Keratinocyte (primary cell): ENCODE data around the gene TNRC18. TPM values are rescaled to one million over a fixed set of nuclear protein-coding genes. Genes with fewer than 3 reads are reported as not detected.

ENCODE experiments used
- DNase-seq: peaks from one replicate; pipeline ENCODE4 v3.0.0-alpha.2; 2011; ENCODE audit warnings: low read depth, missing footprints, low spot score
- FAIRE-seq: peaks from 2 replicates; lab custom pipeline; 2011; peaks lifted over from hg19 to GRCh38; lab: Jason Lieb, UNC
- H2AFZ ChIP-seq: 2 replicates; pipeline ENCODE4 v1.6.0; 2012; ENCODE audit warnings: low read length, control low read depth, inconsistent platforms; ENCODE audit not compliant: control insufficient read depth
- H3K27ac ChIP-seq: 2 replicates; pipeline ENCODE4 v1.5.1; 2011; ENCODE audit warnings: low read length; ENCODE audit not compliant: control insufficient read depth, insufficient read depth
- H3K27me3 ChIP-seq: 3 replicates; pipeline ENCODE4 v1.6.0; 2011; ENCODE audit warnings: low read length; ENCODE audit not compliant: control insufficient read depth, insufficient read depth; ENCODE audit errors: extremely low read depth
- H3K36me3 ChIP-seq, 2 experiments: 2 replicates in 1 of 2; 3 replicates in 1 of 2; pipeline ENCODE4 v1.5.1; 2011; ENCODE audit warnings: low read length in 2 of 2, mild to moderate bottlenecking in 1 of 2; ENCODE audit not compliant: control insufficient read depth in 2 of 2, insufficient read depth in 2 of 2; ENCODE audit errors: extremely low read depth in 1 of 2
- H3K4me1 ChIP-seq: 3 replicates; pipeline ENCODE4 v1.5.1; 2011; ENCODE audit warnings: low read length; ENCODE audit not compliant: control insufficient read depth, insufficient read depth; ENCODE audit errors: extremely low read depth
- H3K4me2 ChIP-seq: 3 replicates; pipeline ENCODE4 v1.6.0; 2011; ENCODE audit warnings: low read depth, low read length; ENCODE audit not compliant: control insufficient read depth, insufficient read depth; ENCODE audit errors: extremely low read depth
- H3K4me3 ChIP-seq, 3 experiments: fragments of 200-600 bp in 1 of 3; sonication (generic) in 1 of 3; 2 replicates in 2 of 3; 3 replicates in 1 of 3; pipeline ENCODE4 v1.5.1; 2011 to 2016; ENCODE audit warnings: low read length in 3 of 3, mild to moderate bottlenecking in 3 of 3, control low read depth in 2 of 3, inconsistent platforms in 1 of 3, low read depth in 1 of 3, mixed read lengths in 1 of 3, mixed run types in 1 of 3, moderate library complexity in 1 of 3; ENCODE audit not compliant: control insufficient read depth in 2 of 3, insufficient read depth in 2 of 3; ENCODE audit errors: extremely low read depth in 1 of 3
- H3K79me2 ChIP-seq: 2 replicates; pipeline ENCODE4 v1.6.0; 2012; ENCODE audit warnings: low read length; ENCODE audit not compliant: control insufficient read depth, insufficient read depth
- H3K9ac ChIP-seq: 3 replicates; pipeline ENCODE4 v1.6.0; 2011; ENCODE audit warnings: low read length; ENCODE audit not compliant: control insufficient read depth, insufficient read depth; ENCODE audit errors: extremely low read depth
- H3K9me1 ChIP-seq: 3 replicates; pipeline ENCODE4 v1.6.0; 2011; ENCODE audit warnings: low read length; ENCODE audit not compliant: control insufficient read depth, insufficient read depth; ENCODE audit errors: extremely low read depth
- H3K9me3 ChIP-seq: 2 replicates; pipeline ENCODE4 v1.5.1; 2012; ENCODE audit warnings: low read depth, low read length; ENCODE audit not compliant: control insufficient read depth
- H4K20me1 ChIP-seq: 3 replicates; pipeline ENCODE4 v1.6.0; 2011; ENCODE audit warnings: low read length; ENCODE audit not compliant: control insufficient read depth, insufficient read depth; ENCODE audit errors: extremely low read depth
- EZH2 ChIP-seq: IDR thresholded peaks from one replicate; pipeline ENCODE4 v1.6.1; 2012; ENCODE audit warnings: inconsistent platforms, mild to moderate bottlenecking, low read length, moderate library complexity
- dilution Hi-C: fragments of 300-500 bp; cut with MboI; formaldehyde crosslinking; loops from one replicate; pipeline ENCODE4 v1.7.0; 2020; ENCODE audit warnings: low sequenced_read_pairs; ENCODE audit not compliant: extremely low pct_ligation_motif_present
- polyA plus RNA-seq, 5 experiments: library from polyadenylated mRNA; depleted of rRNA in 3 of 5; stranded (reverse) in 3 of 5; stranded (forward) in 1 of 5; unstranded in 1 of 5; fragments of >200 nt; gene quantifications; 1 replicate in 1 of 5; 2 replicates in 3 of 5; 3 replicates in 1 of 5; pipeline versions ENCODE4 v1.2.1 to v1.2.3, GENCODE V29; 2011 to 2012; ENCODE audit warnings: missing spikeins in 2 of 5, low read depth in 1 of 5, low replicate concordance in 1 of 5
- TF ChIP-seq, protein P1 (sequence below), 3 experiments: IDR thresholded peaks in 1 of 3; conservative IDR thresholded peaks in 1 of 3; optimal IDR thresholded peaks in 1 of 3; 2 replicates in 2 of 3; 3 replicates in 1 of 3; pipeline versions ENCODE3 to v1.5.1; 2011; ENCODE audit warnings: low read length in 3 of 3, mild to moderate bottlenecking in 3 of 3, moderate library complexity in 2 of 3, control low read depth in 1 of 3, inconsistent platforms in 1 of 3; ENCODE audit not compliant: insufficient read depth in 2 of 3; ENCODE audit errors: extremely low read depth in 1 of 3

Gene TNRC18
- polyA plus RNA-seq, 1 donor (not counting 4 experiments of a cell fraction or from before 2014, with no cell fraction given) = 13.2 TPM

DNA sequence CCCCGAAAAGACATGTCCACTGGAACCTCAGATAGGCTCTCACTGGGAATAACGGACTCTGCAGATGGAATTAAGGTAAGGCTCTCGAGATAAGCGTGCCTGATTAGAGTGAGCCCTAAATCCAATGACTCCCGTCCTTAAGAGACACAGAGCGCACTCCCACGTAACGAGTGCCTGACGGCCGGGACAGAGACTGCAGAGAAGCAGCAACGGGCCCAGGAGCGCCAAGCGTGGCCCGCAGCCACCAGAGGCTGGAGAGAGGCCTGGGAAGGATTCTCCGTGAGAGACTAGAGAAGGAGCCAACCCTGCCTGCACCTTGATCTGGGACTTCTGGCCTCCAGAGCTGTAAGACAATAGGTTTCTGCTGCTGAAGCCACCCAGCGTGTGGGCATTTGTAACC is 20.0 kb upstream of the TNRC18 start:
- TF ChIP-seq, protein P1, sequence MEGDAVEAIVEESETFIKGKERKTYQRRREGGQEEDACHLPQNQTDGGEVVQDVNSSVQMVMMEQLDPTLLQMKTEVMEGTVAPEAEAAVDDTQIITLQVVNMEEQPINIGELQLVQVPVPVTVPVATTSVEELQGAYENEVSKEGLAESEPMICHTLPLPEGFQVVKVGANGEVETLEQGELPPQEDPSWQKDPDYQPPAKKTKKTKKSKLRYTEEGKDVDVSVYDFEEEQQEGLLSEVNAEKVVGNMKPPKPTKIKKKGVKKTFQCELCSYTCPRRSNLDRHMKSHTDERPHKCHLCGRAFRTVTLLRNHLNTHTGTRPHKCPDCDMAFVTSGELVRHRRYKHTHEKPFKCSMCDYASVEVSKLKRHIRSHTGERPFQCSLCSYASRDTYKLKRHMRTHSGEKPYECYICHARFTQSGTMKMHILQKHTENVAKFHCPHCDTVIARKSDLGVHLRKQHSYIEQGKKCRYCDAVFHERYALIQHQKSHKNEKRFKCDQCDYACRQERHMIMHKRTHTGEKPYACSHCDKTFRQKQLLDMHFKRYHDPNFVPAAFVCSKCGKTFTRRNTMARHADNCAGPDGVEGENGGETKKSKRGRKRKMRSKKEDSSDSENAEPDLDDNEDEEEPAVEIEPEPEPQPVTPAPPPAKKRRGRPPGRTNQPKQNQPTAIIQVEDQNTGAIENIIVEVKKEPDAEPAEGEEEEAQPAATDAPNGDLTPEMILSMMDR (optimal IDR thresholded peaks at IDR 0.05 in 1 of 3, IDR thresholded peaks at IDR 0.05 in 1 of 3, conservative IDR thresholded peaks at IDR 0.05 in 1 of 3; ENCODE audit: extremely low read depth in 1 of 3, insufficient read depth in 2 of 3, low read length in 3 of 3) = no peak
- no peak for TF ChIP-seq EZH2
- H3K9me1 ChIP-seq = no peaks in the 10 kb centered on the region
- no peak overlapping the region for H3K27ac ChIP-seq
- H3K4me2 ChIP-seq = no peak overlapping the region
- no peak overlapping the region for H3K9ac ChIP-seq
- FAIRE-seq (no peak), DNase-seq (no peak)
- H3K36me3 ChIP-seq = no peaks in the 10 kb centered on the region
- no peaks in the 10 kb centered on the region for H3K9me3 ChIP-seq
- no peaks in the 10 kb centered on the region for H4K20me1 ChIP-seq
- H3K4me3 ChIP-seq = no peak overlapping the region
- H2AFZ ChIP-seq = no peak overlapping the region
- H3K4me1 ChIP-seq = peaks cover 8% of the 10 kb centered on the region
- H3K27me3 ChIP-seq = peaks cover 6% of the 10 kb centered on the region
- no peaks in the 10 kb centered on the region for H3K79me2 ChIP-seq
- dilution Hi-C loops = no loop called here

DNA sequence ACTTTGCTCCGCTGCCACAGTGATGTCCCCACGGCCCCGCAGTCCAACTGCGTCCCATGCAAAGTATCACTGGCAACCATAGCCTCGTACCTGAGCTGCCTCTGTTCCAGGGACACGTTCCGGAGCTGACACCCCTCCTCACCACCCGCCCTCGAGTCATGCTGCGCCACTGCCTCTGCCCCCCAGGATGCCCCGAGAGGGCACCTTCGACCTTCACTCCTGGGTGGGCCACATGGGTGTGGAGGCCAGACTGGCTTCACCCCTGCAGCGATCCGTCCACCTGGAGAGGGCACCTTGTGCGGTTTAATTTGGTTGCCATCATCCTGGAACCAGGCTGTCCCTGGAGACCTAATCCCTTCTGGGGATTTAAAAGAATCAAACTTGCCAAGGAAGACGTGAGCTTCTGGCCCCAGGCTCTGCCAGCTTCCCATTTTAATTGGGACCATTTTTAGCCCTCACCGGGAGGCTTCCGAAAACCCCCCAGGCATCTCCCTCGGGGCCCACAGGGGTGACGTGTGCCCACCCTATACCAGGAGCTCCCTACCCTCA is 19.2 kb upstream of the TNRC18 start:
- no peaks in the 10 kb centered on the region for H3K9me1 ChIP-seq
- H3K27me3 ChIP-seq = peaks cover 6% of the 10 kb centered on the region
- dilution Hi-C loops = no loop called here
- no peak overlapping the region for H3K4me2 ChIP-seq
- no peak overlapping the region for H3K9ac ChIP-seq
- H3K4me1 ChIP-seq = no peaks in the 10 kb centered on the region
- no peak overlapping the region for H3K27ac ChIP-seq
- H3K79me2 ChIP-seq = no peaks in the 10 kb centered on the region
- H3K36me3 ChIP-seq = no peaks in the 10 kb centered on the region
- no peak overlapping the region for H3K4me3 ChIP-seq
- no peaks in the 10 kb centered on the region for H3K9me3 ChIP-seq
- H2AFZ ChIP-seq = no peak overlapping the region
- no peaks in the 10 kb centered on the region for H4K20me1 ChIP-seq
- FAIRE-seq (no peak), DNase-seq (no peak)
- TF ChIP-seq, protein P1 (optimal IDR thresholded peaks at IDR 0.05 in 1 of 3, IDR thresholded peaks at IDR 0.05 in 1 of 3, conservative IDR thresholded peaks at IDR 0.05 in 1 of 3; ENCODE audit: extremely low read depth in 1 of 3, insufficient read depth in 2 of 3, low read length in 3 of 3) = no peak
- TF ChIP-seq EZH2 = no peak
